Astrocyte (in vitro differentiated cells and primary cell): ENCODE data around the gene DISP3.

ENCODE experiments used
- EZH2 ChIP-seq: IDR thresholded peaks from 2 replicates; pipeline ENCODE4 v1.6.1; 2012; ENCODE audit warnings: mild to moderate bottlenecking, low read length, inconsistent platforms; ENCODE audit not compliant: insufficient read depth
- TF ChIP-seq, protein P1 (sequence below): IDR thresholded peaks from 2 replicates; pipeline ENCODE4 v1.5.1; 2011; ENCODE audit warnings: low read depth, mild to moderate bottlenecking, inconsistent platforms, low read length, moderate library complexity; ENCODE audit not compliant: insufficient read depth

GRCh38 chr1:11462224-11462923 lies 16.6 kb upstream of the DISP3 start:
- TF ChIP-seq, protein P1, sequence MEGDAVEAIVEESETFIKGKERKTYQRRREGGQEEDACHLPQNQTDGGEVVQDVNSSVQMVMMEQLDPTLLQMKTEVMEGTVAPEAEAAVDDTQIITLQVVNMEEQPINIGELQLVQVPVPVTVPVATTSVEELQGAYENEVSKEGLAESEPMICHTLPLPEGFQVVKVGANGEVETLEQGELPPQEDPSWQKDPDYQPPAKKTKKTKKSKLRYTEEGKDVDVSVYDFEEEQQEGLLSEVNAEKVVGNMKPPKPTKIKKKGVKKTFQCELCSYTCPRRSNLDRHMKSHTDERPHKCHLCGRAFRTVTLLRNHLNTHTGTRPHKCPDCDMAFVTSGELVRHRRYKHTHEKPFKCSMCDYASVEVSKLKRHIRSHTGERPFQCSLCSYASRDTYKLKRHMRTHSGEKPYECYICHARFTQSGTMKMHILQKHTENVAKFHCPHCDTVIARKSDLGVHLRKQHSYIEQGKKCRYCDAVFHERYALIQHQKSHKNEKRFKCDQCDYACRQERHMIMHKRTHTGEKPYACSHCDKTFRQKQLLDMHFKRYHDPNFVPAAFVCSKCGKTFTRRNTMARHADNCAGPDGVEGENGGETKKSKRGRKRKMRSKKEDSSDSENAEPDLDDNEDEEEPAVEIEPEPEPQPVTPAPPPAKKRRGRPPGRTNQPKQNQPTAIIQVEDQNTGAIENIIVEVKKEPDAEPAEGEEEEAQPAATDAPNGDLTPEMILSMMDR = no peak
- TF ChIP-seq EZH2 = no peak
